GM12801 (cell line): ENCODE results near the gene OPRM1.

ENCODE experiments used
- TF ChIP-seq, protein P1 (sequence below): IDR thresholded peaks from one replicate; pipeline ENCODE4 v1.5.1; 2011; ENCODE audit warnings: control low read depth; ENCODE audit not compliant: insufficient read length; ENCODE audit errors: extremely low read depth

The OPRM1 gene

DNA sequence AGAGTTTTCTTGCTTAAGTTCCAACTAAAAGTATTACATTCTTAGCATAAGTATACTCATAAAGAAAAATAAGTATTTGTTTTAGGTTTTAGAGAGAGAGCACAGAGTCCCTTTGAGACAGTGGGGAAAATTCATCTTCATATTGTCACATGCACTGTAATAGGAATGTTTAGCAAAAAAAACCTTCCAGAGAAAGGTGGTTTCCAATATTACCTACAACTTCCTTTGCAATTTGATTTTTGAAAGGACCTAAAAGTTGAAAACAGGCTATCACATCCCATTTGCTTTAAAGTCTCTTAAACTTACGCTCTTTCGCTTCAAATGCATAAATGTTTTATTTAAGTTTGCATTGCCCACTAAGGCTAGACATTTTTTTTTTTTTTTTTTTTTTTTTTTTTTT, 86.4 kb downstream of the OPRM1 start:
- TF ChIP-seq, protein P1, sequence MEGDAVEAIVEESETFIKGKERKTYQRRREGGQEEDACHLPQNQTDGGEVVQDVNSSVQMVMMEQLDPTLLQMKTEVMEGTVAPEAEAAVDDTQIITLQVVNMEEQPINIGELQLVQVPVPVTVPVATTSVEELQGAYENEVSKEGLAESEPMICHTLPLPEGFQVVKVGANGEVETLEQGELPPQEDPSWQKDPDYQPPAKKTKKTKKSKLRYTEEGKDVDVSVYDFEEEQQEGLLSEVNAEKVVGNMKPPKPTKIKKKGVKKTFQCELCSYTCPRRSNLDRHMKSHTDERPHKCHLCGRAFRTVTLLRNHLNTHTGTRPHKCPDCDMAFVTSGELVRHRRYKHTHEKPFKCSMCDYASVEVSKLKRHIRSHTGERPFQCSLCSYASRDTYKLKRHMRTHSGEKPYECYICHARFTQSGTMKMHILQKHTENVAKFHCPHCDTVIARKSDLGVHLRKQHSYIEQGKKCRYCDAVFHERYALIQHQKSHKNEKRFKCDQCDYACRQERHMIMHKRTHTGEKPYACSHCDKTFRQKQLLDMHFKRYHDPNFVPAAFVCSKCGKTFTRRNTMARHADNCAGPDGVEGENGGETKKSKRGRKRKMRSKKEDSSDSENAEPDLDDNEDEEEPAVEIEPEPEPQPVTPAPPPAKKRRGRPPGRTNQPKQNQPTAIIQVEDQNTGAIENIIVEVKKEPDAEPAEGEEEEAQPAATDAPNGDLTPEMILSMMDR, result no peak

DNA sequence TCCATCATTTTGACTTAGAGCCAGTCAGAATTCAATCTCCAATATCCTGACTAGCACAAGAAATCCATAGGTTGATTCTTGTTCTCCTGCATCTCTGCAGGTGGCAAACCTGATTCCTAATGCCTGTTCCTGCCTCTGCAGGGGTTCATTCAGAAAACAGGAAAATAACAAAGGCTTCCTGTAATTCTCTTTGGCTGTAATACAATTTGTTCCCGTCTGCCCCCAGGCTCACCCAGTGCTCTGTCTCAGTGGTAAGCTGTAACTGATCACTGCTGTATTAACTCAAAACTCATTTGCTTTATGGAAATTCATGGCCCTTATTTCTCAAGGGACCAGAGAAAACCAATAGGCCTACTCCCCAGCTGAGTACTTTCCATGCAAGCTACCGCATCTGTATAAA, 88.6 kb downstream of the OPRM1 start:
- TF ChIP-seq, protein P1, result no peak

DNA sequence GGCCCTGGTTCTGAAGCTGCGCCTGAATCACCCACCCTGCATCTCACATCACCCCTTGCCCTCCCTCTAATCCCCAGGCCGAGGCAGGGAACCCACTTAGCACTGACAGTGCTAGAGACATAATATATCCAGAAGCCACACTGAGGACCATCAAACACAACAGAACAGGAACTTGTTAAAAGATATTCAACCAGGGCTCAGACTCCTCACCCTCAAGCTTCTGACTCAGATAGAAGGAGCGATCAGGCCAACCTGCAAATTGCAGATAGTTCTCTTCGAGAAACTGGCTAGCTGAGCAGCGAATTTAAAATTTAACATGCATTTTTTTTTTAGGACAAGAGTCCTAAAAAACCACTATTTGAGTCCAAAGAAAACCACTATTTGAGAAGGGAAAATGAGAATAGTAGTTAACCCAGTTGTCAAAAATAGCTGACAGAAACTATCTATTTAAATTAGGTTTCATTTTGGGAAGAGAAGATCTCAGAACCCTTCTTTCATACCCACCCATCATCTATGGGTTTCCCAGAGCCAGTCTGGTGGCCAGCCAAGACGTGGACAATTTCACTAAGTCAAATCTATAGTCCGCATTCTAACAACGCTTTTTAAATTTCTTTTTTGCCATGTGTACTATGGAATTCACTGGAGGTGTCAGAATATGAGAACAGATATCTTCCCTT, 95.6 kb downstream of the OPRM1 start:
- TF ChIP-seq, protein P1, result no peak

DNA sequence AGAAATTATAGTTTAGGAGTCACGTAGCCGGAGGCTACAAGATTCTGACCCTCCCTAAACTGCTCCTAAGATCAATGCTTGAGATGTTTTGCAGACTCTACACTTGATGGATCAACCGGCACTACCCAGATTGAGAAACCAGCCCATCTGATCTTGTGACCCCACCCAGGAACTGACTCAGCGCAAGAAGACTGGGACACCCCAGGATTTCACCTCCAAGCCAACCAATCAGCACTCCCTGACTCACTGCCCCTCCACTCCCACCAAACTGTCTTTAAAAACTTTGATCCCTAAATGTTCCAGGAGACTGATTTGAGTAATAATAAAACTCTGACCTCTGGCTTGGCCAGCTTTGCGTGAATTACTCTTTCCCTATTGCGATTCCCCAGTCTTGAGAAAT, 99.8 kb downstream of the OPRM1 start:
- TF ChIP-seq, protein P1, result no peak

DNA sequence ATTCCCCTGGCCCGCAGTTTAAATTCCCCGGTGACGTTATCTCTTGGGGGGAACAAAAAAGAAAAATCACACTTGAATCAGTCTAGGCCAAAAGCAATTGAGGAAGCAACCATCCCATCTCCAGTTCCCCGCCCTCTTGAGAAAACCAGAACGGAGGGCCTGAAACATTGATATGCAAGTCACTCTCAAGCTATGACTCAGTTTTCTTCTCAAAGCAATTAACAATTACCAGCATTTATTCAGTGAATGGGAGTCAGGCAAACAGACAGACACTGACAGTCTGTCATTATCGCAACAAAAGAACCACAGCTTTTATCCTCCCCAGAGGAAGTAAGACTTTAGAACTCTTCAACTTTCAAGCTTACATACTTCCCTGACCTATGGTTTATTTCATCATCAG, 100.9 kb downstream of the OPRM1 start:
- TF ChIP-seq, protein P1, result no peak

DNA sequence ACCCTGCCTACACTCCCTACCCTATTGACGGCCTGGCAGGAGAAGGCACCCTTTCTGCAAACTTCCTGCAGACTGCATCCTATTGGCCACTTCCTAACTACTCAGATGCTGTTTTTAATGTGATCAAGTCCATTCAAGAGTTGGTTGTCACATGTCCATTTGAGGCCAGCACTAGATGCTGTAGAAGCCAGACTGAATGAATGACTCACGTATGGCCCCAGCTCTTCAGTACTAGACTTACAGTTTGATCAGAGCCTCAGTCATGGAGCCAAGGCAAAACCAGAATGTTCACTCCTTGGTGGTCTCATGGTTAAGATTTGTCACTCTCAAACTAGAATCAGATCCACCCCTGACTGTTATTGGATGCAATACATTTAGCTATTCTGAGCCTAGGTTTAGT, 101.7 kb downstream of the OPRM1 start:
- TF ChIP-seq, protein P1, result no peak

DNA sequence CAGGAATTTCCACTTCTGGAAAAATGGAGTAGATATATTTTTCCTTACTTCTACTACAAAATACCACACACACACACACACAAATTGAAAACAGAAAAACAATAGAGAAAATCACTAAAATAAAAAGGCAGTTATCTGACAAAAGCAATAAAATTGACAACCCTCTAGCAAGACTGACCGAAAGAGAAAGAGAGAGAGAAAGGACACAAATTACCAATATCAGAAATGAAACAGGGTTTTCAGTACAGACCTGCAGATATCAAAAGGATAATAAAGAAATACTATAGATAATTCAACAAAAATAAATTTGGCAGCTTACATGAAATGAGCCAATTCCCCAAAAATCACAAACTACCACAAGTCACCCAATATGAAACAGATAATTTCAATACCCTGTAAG, 104.7 kb downstream of the OPRM1 start:
- TF ChIP-seq, protein P1, result no peak
